AG04449 (cell line): ENCODE measurements around the gene PSMG4.

Experiments used
- CTCF ChIA-PET: fragments of 350-600 bp; formaldehyde crosslinking; extraction: SDS; loops from one replicate; lab custom pipeline; 2021; ENCODE audit warnings: antibody characterized with exemption; lab: Yijun Ruan, JAX
- POLR2A ChIA-PET: fragments of 400-600, 350-600 bp; formaldehyde crosslinking; extraction: SDS; loops from one replicate; lab custom pipeline; 2020; ENCODE audit warnings: antibody characterized with exemption, inconsistent platforms; lab: Yijun Ruan, JAX
- DNase-seq: peaks from one replicate; pipeline ENCODE4 v3.0.0-alpha.2; 2010; ENCODE audit warnings: low read depth, low spot score
- H3K4me3 ChIP-seq: 2 replicates; pipeline ENCODE4 v1.5.1; 2011; ENCODE audit warnings: low read depth, mild to moderate bottlenecking, control low read depth, low read length
- CTCF ChIP-seq: IDR thresholded peaks from one replicate; pipeline ENCODE4 v1.5.1; 2011; ENCODE audit warnings: mild to moderate bottlenecking, moderate library complexity, low read length, control low read depth, inconsistent platforms; ENCODE audit not compliant: insufficient read depth; ENCODE audit errors: missing control alignments

PSMG4 gene

GRCh38 chr6:3264356-3264755, 5.6 kb downstream of the PSMG4 start:
- DNase-seq: no peak
- POLR2A ChIA-PET: no interaction called here

GRCh38 chr6:3265671-3266070, 6.9 kb downstream of the PSMG4 start:
- CTCF ChIA-PET: interaction anchor here (0.9 to 2.5 kb wide), 4 partner anchors 14 to 109 kb away, joined by 3 to 8 read pairs (median 4); partner anchors contain the start of gene TUBB2A
- POLR2A ChIA-PET: no interaction called here
- no peak for TF ChIP-seq CTCF
- no peak overlapping the region for H3K4me3 ChIP-seq
- no peak for DNase-seq

More at GRCh38 chr6:3264356-3264755, 5.6 kb downstream of the PSMG4 start:
- TF ChIP-seq CTCF: no peak
- no peak overlapping the region for H3K4me3 ChIP-seq
- CTCF ChIA-PET: interaction anchor here (1.3 to 2.5 kb wide), 3 partner anchors 12 to 16 kb away, joined by 4 to 11 read pairs (median 8); no protein-coding TSS in a partner anchor

- CTCF ChIA-PET: interaction anchor here (0.9 to 1.4 kb wide), 2 partner anchors 15 to 109 kb away, joined by 3 to 5 read pairs; partner anchors contain the start of gene TUBB2A
- DNase-seq: no peak
Observed at GRCh38 chr6:3266170-3266569, 7.4 kb downstream of the PSMG4 start.

GRCh38 chr6:3267162-3267561, 8.4 kb downstream of the PSMG4 start:
- POLR2A ChIA-PET: no interaction called here
- TF ChIP-seq CTCF: no peak
- H3K4me3 ChIP-seq: no peak overlapping the region
- CTCF ChIA-PET: interaction anchor here (1.5 kb wide), 1 partner anchor 15 kb away, joined by 8 read pairs; no protein-coding TSS in a partner anchor
- no peak for DNase-seq

More at GRCh38 chr6:3266170-3266569, 7.4 kb downstream of the PSMG4 start:
- no peak for TF ChIP-seq CTCF
- no peak overlapping the region for H3K4me3 ChIP-seq
- POLR2A ChIA-PET: no interaction called here

- no peak for TF ChIP-seq CTCF
- POLR2A ChIA-PET: no interaction called here
- CTCF ChIA-PET: interaction anchor here (1.5 kb wide), 1 partner anchor 17 kb away, joined by 8 read pairs; no protein-coding TSS in a partner anchor
- DNase-seq: no peak
- no peak overlapping the region for H3K4me3 ChIP-seq
Observed at GRCh38 chr6:3268680-3269079, 9.9 kb downstream of the PSMG4 start.

GRCh38 chr6:3269281-3269975, 10.7 kb downstream of the PSMG4 start:
- H3K4me3 ChIP-seq: no peak overlapping the region
- POLR2A ChIA-PET: no interaction called here
- TF ChIP-seq CTCF: no peak
- CTCF ChIA-PET: no interaction called here
- DNase-seq: no peak
